Fibroblast of skin of right biceps (primary cell): ENCODE measurements around the gene RNF130.

Experiments
- DNase-seq: peaks from one replicate; pipeline ENCODE4 v3.0.0-alpha.2; 2013

The RNF130 gene

DNA sequence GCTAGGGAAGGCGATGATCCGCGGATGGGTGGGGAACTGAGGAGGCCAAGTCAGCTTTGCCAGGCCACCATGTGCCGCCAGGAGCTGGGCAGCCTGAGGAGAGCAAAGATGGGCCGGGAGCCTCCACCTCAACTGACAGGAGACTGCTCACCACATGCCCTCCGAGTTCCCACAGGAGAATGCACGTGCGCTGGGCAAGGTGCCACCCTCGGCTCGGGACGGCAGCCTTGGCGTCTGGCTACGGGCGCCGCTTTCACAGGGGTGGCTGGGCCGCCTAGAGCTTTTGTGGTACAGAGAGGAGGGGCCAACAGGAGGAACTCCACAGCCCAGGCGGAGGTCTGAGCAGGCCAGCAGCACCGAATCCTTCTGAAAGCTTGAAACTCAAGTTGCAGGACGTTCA lies 158.6 kb downstream of the RNF130 start:
- no peak for DNase-seq

DNA sequence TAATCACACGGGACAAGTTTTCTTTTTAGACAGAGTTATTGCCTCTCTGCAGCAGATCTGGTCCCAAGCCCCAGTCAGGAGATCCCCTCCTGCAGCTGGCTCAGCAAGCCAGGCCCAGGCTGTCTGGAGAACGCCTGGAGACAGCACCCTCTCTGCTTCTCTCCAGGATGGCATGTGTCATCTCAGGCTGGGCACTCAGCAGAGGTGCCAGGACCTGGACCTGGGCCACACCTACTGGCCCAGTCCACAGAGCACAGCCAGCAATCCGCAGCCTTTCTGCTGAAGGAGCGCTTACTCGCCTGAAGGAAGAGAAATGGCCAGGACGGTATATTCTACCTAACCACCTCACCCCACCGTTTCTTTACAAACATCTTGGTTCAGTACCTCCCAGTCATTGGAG lies 159.2 kb downstream of the RNF130 start:
- DNase-seq: no peak

DNA sequence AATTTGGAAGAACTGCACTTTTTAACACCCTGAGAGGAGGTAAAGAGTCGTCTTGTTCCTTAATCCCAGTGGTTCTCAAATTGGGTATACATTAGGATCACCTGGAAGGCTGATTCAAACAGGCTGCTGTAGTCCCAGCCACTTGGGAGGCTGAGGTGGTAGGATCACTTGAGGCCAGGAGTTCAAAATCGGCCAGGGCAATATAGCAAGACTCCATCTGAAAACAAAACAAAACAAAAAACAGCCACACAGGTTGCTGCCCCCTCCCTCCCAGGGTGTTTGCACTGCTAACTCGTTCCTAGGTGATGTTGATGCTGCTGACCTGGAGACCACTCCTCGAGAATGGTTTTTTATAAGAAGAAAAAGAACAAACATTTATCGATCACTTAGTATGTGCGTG lies 162.3 kb downstream of the RNF130 start:
- no peak for DNase-seq

DNA sequence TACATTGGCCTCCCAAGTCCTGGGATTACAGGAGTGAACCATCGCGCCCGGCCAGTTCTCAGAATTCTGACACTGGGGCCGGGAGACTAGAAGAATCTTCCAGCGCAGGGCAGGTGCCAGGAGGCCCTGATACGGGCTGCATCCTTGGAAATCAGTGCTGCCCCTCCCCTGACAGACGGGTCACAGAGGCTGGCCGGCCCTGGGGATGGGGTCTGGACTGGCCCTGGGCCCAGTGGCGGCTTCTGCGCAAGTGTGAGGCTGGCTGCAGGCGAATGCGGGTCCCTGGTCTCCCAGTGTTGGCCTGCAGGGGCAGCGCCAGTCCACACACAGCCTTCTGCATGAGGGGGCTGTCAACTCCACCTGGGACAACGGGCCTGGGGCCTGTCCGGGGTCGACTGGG lies 163.0 kb downstream of the RNF130 start:
- no peak for DNase-seq

DNA sequence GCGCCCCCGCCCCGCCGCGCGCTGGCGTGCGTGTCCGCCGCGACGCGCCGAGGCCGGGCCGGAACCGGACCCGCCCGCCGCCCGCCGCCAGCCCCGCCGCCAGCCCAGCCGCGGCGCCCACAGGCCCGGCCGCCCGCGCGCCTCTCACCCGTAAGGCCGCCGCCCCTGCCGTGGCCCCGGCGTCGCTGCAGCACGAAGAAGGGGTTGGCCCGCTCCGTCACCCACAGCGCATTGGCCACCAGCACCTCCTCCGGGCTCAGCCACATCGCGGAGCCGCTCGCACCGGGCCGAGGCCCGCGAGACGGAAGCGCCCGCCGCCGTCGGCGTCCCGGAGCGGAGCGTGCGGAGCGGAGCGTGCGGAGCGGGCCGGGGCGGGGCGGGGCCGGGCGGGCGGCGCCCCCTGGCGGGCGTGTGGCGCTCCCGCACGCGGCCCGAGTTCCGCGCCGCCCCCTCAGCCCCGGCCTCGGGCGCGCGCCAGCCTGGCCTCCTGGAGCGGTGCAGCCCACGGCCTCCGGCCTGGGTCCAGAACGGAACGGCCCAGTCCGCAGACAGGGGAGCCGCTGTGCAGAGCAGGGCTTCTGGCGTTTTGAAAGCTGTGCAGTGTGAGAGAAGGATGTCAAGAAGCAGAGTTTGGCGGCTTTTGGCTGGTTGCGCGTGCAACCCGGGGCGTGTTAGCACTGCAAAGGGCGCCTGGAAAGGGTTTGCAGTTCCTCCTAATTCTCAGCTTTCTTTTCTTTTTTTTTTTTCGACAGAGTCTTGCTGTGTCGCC lies 163.8 kb downstream of the RNF130 start, which contains the start of gene TBC1D9B:
TBC1D9B (minus strand) TSS at position 342 of the 769 bp plus-strand sequence; CDS start at position 266, 76 bp downstream.
- peak; percentile 69 for DNase-seq

DNA sequence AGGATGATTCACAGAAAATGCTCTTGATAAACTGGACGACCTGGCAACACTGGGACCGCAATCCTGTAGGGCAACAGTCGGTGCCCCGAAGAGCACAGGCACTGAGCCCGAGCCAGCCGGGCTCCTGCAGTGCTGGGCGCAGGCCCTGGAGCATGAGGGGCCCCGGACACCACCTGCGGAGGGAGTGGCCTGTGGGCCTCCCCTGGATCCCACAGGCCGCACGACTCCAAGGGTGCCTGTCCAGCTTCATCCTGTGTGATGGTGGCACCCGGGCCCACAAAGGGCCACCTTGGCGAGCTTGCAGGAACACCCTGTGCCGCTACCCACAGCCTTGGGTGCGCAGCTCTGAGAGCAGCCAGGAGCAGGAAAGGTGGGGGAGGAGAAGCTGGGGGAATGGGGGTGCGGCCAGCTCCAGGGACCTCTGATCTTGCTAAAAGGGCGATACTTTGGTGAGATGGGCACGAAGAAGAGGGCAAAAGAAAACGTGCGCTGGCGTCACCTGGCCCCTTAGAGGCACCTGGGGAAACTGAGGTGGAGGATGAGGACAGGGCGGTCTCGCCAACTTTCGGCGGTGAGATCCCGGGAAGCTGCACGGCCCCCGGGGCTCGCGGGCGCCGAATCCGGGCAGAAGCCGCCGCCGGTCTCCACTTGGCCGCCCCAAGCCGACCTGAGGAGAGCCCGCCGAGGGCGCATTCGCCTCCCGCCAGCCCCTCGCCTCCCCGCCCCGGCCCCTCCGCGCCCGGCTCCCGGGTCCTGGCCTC lies 164.6 kb downstream of the RNF130 start:
- DNase-seq: peak; percentile 23

DNA sequence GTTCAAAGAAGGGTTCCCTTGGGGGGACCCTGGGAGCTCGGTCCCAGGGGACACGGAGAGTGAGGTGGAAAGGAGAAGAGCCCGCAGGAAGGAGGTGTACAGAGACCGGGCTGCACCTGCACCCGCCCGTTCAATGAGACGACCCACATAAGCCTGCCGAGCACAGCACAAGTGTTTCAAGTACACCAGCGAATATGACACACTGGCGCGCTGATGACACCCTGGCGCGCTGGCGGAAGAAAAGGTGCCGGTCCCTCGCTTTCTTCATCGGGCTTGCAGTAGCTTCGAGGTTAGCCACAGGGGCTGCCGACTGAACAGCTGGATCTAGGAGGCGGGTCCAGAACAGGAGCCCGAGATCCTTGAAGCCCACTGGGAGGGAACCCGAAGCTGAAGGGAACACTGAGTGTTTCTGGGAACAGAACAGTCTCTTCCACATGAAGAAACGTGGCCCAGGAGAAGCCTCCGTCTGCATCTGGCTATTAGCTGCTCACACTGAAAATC lies 165.2 kb downstream of the RNF130 start:
- DNase-seq: no peak

DNA sequence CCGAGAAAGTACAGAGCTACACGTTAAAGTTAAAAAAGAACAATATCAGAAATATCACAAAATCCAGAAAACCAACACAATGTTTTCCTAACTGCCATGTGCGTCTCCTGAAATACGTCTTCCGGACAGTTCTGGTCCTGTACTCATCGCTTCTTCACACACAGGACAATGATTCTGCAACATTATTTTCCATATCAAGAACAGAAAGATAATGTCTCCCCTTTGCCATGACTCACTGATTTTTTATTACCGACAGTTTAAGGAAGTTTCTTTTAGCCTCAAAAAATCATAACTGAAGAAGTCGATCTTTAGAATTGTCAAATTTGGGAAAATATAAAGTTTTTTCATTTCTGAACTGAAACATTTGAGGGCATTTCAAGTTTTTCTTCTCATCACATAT lies 166.4 kb downstream of the RNF130 start:
- no peak for DNase-seq
